ENCODE results near the gene PHLDB2. TPM values are rescaled to one million over a fixed set of nuclear protein-coding genes. Genes with fewer than 3 reads are reported as not detected.

PHLDB2 gene
- total RNA-seq, 2 donors from 2014 or later: 15.3 to 32.3 TPM

DNA sequence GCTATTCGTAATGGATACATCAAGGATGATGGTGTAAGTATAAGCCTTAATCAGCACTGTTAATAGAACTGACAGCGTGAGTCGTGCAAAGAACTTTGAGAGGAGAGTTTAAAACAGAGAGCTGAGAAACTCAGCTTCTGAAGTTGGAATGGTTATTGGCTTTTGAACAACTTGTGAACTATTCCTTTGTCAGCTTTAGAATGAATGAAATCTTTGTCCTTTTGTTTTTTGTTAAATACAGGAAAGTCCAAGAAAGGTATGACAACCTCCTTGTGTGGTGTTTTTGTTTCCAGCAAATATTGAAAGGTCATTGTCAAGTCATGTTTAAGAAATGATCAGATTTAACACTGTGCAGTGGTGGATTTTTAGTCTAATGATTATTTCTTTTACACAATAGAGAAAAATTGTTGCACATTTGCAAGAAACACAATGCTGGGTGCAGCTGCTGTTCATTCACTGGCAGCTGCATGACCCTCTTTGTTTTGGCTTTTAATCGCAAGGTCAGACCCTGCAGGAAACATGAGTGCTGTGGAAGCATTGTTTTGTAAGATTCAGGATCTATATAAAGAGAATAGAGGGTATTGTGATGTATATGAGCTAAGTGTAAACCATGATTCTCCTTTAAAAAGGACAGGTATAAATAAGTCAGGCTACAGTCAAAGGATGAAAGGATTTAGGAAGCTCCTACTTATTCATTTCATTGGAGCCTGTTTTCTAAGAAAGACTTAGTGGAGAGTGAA is 98.1 kb downstream of the PHLDB2 start:
- intact Hi-C loops (cut with DNase I): no loop called here
- Histone ChIP-seq H3K36me3 (no peaks in the 10 kb centered on the region), H3K4me1 (replicated peaks) (no peaks in the 10 kb centered on the region), H3K4me3 (no peak overlapping the region), H3K27me3 (replicated peaks; ENCODE audit: insufficient read depth) (no peaks in the 10 kb centered on the region), H3K9me3 (no peaks in the 10 kb centered on the region), H3K27ac (no peak overlapping the region)
- WGBS: 44% methylated on average over 4 of the region's 4 CpGs
- no peak for TF ChIP-seq POLR2AphosphoS5 (IDR thresholded peaks at IDR 0.05)
- no peak for TF ChIP-seq POLR2A (IDR thresholded peaks at IDR 0.05)
- TF ChIP-seq, protein P1, sequence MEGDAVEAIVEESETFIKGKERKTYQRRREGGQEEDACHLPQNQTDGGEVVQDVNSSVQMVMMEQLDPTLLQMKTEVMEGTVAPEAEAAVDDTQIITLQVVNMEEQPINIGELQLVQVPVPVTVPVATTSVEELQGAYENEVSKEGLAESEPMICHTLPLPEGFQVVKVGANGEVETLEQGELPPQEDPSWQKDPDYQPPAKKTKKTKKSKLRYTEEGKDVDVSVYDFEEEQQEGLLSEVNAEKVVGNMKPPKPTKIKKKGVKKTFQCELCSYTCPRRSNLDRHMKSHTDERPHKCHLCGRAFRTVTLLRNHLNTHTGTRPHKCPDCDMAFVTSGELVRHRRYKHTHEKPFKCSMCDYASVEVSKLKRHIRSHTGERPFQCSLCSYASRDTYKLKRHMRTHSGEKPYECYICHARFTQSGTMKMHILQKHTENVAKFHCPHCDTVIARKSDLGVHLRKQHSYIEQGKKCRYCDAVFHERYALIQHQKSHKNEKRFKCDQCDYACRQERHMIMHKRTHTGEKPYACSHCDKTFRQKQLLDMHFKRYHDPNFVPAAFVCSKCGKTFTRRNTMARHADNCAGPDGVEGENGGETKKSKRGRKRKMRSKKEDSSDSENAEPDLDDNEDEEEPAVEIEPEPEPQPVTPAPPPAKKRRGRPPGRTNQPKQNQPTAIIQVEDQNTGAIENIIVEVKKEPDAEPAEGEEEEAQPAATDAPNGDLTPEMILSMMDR (IDR thresholded peaks at IDR 0.05): no peak
- DNase-seq (ENCODE audit: low spot score): no peak

DNA sequence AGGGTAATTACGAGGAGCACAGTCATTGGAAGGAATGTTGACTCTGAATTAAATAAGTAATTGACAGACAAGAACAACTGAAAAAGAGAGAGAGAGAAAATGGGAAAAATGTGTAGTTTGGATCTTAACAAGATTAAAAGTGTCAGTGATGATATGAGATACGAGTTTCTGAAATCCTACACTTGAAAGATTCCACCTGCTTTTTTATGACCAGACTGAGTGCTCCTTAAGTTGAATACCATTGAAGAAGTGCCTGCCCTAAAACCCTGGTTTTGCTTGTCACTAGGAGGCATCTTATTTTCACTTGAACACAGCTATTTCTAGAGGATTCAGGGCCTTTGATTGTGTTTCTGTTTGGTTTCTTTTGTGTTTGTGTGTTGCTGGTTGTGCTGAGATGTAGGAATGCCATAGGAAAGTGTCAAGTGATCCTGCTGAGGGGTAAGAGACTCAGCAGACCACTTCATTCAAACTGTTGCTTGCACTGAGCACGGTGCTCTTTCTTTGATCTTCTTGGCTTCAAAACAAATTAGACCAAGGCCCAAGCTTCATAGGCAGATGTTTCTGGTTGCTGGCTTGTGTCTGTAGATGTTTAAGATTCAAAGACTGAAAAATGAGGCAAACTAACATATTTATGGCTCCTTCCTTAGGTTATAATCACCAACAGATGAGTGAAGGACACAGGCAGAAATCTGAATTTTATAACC is 102.5 kb downstream of the PHLDB2 start:
- DNase-seq (ENCODE audit: low spot score): no peak
- Histone ChIP-seq H3K36me3 (no peaks in the 10 kb centered on the region), H3K4me1 (replicated peaks) (no peaks in the 10 kb centered on the region), H3K9me3 (no peaks in the 10 kb centered on the region), H3K4me3 (no peak overlapping the region), H3K27ac (no peak overlapping the region), H3K27me3 (replicated peaks; ENCODE audit: insufficient read depth) (no peaks in the 10 kb centered on the region)
- TF ChIP-seq, protein P1 (IDR thresholded peaks at IDR 0.05): no peak
- no peak for TF ChIP-seq POLR2A (IDR thresholded peaks at IDR 0.05)
- TF ChIP-seq POLR2AphosphoS5 (IDR thresholded peaks at IDR 0.05): no peak
- intact Hi-C loops (cut with DNase I): no loop called here
- 67% methylated on average over 3 of the region's 3 CpGs for WGBS

DNA sequence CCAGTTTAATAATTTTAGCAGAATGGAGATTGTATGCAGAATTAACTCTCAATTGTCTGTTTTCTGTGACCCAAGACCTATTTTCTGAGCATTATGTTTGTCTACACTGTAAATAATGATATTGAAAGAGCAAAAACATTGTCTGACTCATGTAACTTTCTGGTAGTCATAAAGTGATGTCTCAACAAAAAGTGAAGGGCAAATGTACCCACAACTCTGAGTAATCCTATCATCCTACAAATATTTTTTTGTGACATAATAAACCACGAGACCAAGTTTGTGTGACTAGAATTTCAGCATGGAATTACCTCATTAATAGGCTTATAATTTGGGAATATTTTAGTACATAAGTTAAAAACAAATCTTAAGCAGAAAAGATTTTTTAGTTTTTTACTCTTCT is 104.4 kb downstream of the PHLDB2 start:
- no peaks in the 10 kb centered on the region for H3K27me3 ChIP-seq (replicated peaks; ENCODE audit: insufficient read depth)
- H3K27ac ChIP-seq: no peak overlapping the region
- no peaks in the 10 kb centered on the region for H3K9me3 ChIP-seq
- H3K36me3 ChIP-seq: no peaks in the 10 kb centered on the region
- WGBS: 64% methylated on average over 1 of the region's 1 CpG
- intact Hi-C loops (cut with DNase I): no loop called here
- no peak for TF ChIP-seq POLR2A (IDR thresholded peaks at IDR 0.05)
- no peak for TF ChIP-seq POLR2AphosphoS5 (IDR thresholded peaks at IDR 0.05)
- TF ChIP-seq, protein P1 (IDR thresholded peaks at IDR 0.05): no peak
- H3K4me1 ChIP-seq (replicated peaks): no peaks in the 10 kb centered on the region
- no peak overlapping the region for H3K4me3 ChIP-seq
- no peak for DNase-seq (ENCODE audit: low spot score)

DNA sequence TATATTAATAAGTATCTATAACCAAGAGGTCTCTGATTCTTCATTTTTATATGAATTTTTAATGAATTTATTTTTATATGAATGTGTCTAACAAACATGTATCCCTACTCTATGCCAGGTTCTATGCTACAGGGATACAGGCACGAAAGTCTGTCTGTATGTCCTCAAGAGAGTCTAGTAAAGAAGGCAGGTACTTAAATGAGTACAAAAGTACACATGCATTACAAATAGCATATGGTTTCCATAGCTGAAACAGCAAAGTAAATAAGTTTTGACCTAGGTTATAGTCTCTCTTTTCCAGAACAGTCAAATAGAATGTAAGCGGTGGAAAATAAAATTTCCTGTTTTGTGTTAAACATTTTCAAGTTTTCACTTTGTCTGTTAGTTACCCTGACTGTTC is 106.4 kb downstream of the PHLDB2 start:
- Histone ChIP-seq H3K36me3 (no peaks in the 10 kb centered on the region), H3K27me3 (replicated peaks; ENCODE audit: insufficient read depth) (no peaks in the 10 kb centered on the region), H3K4me1 (replicated peaks) (no peaks in the 10 kb centered on the region), H3K4me3 (no peak overlapping the region), H3K9me3 (no peaks in the 10 kb centered on the region), H3K27ac (no peak overlapping the region)
- TF ChIP-seq POLR2AphosphoS5 (IDR thresholded peaks at IDR 0.05): no peak
- no peak for TF ChIP-seq POLR2A (IDR thresholded peaks at IDR 0.05)
- TF ChIP-seq, protein P1 (IDR thresholded peaks at IDR 0.05): no peak
- no peak for DNase-seq (ENCODE audit: low spot score)
- intact Hi-C loops (cut with DNase I): no loop called here
- WGBS: 91% methylated on average over 2 of the region's 2 CpGs
